Parathyroid adenoma (tissue), 2 donors: Measurements from ENCODE around the gene PIP4K2B.
A peak's percentile ranks its signal among the peaks of the same experiment; 100 is the strongest.

Source experiments
- H2AFZ ChIP-seq: fragments of 300-600 bp; sonication (generic); one replicate; pipeline ENCODE4 v1.7.0; 2017; ENCODE audit warnings: antibody characterized with exemption, mild to moderate bottlenecking
- H3K27ac ChIP-seq: fragments of 300-600 bp; sonication (generic); one replicate; pipeline ENCODE4 v1.7.0; 2017
- H3K27me3 ChIP-seq: fragments of 300-600 bp; sonication (generic); one replicate; pipeline ENCODE4 v1.7.0; 2017; ENCODE audit warnings: low read length; ENCODE audit not compliant: control insufficient read depth, insufficient read depth
- H3K36me3 ChIP-seq: fragments of 300-600 bp; sonication (generic); one replicate; pipeline ENCODE4 v1.7.0; 2017; ENCODE audit warnings: low read length; ENCODE audit not compliant: control insufficient read depth, insufficient read depth
- H3K4me1 ChIP-seq: fragments of 300-600 bp; sonication (generic); one replicate; pipeline ENCODE4 v1.7.0; 2017; ENCODE audit warnings: control low read depth
- H3K4me2 ChIP-seq: fragments of 300-600 bp; sonication (generic); one replicate; pipeline ENCODE4 v1.7.0; 2017; ENCODE audit warnings: low read length
- H3K4me3 ChIP-seq: fragments of 300-600 bp; sonication (generic); one replicate; pipeline ENCODE4 v1.7.0; 2017; ENCODE audit warnings: low read depth, low read length
- H3K79me2 ChIP-seq: fragments of 300-600 bp; sonication (generic); one replicate; pipeline ENCODE4 v1.7.0; 2017; ENCODE audit warnings: control low read depth
- H3K9ac ChIP-seq: fragments of 300-600 bp; sonication (generic); one replicate; pipeline ENCODE4 v1.7.0; 2017; ENCODE audit warnings: mild to moderate bottlenecking
- H3K9me3 ChIP-seq: fragments of 300-600 bp; sonication (generic); one replicate; pipeline ENCODE4 v1.7.0; 2017; ENCODE audit warnings: low read length; ENCODE audit not compliant: control insufficient read depth
- CTCF ChIP-seq: fragments of 300-600 bp; sonication (generic); IDR thresholded peaks from one replicate; pipeline ENCODE4 v1.7.0; 2017; ENCODE audit warnings: antibody characterized with exemption, mild to moderate bottlenecking
- donor health status: primary hyperparathyroidism.

The PIP4K2B gene

GRCh38 chr17:38752308-38753070 lies 46.9 kb downstream of the PIP4K2B start, which contains the start of gene PSMB3:
Gene PSMB3 (plus strand): TSS chr17:38752741. CDS start chr17:38752827, 86 bp downstream.
- Histone ChIP-seq H3K4me1 (peaks cover 25% of the 10 kb centered on the region), H3K4me2 (peak within 1 kb of the TSS; percentile 93), H3K36me3 (no peaks in the 10 kb centered on the region)

GRCh38 chr17:38751808-38752307 lies 47.5 kb downstream of the PIP4K2B start:
- Histone ChIP-seq H3K9me3 (no peaks in the 10 kb centered on the region), H3K4me2 (peak overlapping the region; percentile 93), H3K27me3 (no peaks in the 10 kb centered on the region), H3K9ac (peak overlapping the region; percentile 5), H3K4me3 (peak overlapping the region; percentile 97), H3K4me1 (peaks cover 25% of the 10 kb centered on the region), H3K79me2 (peaks cover 27% of the 10 kb centered on the region), H2AFZ (peak overlapping the region; percentile 87), H3K27ac (peak overlapping the region; percentile 96), H3K36me3 (no peaks in the 10 kb centered on the region)
- no peak for TF ChIP-seq CTCF

More at GRCh38 chr17:38752308-38753070, 46.9 kb downstream of the PIP4K2B start, which contains the start of gene PSMB3:
- H3K4me3 ChIP-seq, result peak within 1 kb of the TSS; percentile 97
- TF ChIP-seq CTCF, result no peak
- no peaks in the 10 kb centered on the region for H3K9me3 ChIP-seq
- peak within 1 kb of the TSS; percentile 65 for H3K9ac ChIP-seq
- H2AFZ ChIP-seq, result peak within 1 kb of the TSS; percentile 87
- no peaks in the 10 kb centered on the region for H3K27me3 ChIP-seq
- H3K79me2 ChIP-seq, result peaks cover 30% of the 10 kb centered on the region
- peak within 1 kb of the TSS; percentile 96 for H3K27ac ChIP-seq

DNA sequence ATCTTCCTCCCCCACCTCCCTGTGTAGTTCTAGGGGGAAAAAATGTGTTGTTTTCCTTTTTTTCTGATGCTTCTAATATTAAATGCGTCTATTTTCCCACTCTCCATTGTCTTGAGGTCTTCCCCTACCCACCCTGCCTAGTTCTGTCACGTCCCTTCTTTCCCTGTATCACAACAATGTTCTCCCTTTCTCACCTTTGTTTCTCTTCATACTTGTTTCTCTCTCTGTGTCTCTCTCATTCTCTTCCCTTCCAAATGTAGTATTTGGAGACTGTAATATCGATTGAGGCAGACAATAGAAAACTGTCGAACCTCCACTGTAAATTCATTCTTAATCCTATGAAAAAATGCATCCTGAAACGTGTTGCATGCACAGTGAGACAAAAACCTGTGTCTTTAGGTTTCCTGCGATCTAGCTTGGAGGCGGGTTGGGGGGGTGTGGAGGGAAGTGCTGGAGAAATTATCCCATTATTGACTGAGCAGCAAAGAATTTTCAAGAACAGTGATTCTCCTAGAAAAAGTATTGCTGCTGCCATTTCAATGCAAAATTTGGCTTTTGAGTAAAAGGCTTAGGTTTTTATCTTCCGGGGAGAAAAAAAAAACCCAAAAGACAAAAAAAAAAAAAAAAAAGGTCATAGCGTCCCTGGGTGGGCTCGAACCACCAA lies 48.1 kb downstream of the PIP4K2B start:
- H3K79me2 ChIP-seq, result peaks cover 30% of the 10 kb centered on the region
- H2AFZ ChIP-seq, result peak overlapping the region; percentile 74
- peak overlapping the region; percentile 93 for H3K4me2 ChIP-seq
- H3K27ac ChIP-seq, result peak overlapping the region; percentile 96
- no peaks in the 10 kb centered on the region for H3K9me3 ChIP-seq
- no peaks in the 10 kb centered on the region for H3K27me3 ChIP-seq
- H3K4me3 ChIP-seq, result peak overlapping the region; percentile 97
- H3K9ac ChIP-seq, result no peak overlapping the region
- TF ChIP-seq CTCF, result no peak
- peaks cover 31% of the 10 kb centered on the region for H3K4me1 ChIP-seq
- no peaks in the 10 kb centered on the region for H3K36me3 ChIP-seq

DNA sequence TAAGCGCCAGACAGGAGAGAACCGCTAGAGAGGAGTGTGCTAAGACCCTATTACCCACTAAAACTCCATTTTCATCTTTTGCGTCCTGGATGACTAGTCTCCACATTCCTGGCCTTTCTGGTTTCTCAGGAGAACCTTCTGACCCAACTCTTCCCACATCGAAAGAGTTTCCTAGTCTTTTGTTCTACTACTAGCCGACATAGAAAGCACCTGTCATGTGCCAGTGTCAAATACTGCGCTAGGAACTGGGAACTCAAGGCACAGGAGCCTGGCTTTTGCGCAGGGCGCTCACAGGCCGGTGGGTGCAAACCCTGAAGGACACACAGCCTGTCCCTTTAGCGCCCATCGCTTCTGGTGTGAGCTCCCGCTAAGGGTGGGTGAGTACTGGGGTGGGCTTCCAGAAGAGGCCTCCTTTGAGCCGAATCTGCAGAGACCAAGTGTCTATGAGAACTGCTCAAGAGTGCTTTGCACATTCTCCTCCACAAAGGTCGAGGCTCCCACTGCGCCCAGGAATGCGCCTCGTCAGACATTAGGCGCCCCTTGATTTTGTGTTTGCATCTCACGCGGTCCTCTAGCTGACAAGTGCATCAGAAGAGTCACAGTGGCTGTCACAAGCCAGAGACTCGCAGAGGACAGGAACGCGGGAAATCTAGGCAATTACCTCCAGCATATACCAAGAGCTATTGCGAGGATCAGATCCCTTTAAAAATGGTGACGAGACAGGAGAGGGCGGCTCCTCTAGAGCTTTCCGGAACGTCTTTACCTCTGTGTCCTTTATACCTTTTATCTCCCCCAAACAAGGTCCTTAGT lies 48.8 kb downstream of the PIP4K2B start:
- Histone ChIP-seq H3K4me2 (peak overlapping the region; percentile 93), H3K27me3 (no peaks in the 10 kb centered on the region), H3K4me3 (peak overlapping the region; percentile 97), H3K36me3 (no peaks in the 10 kb centered on the region), H3K9ac (no peak overlapping the region), H3K9me3 (no peaks in the 10 kb centered on the region), H3K27ac (peak overlapping the region; percentile 96), H2AFZ (peak overlapping the region; percentile 74), H3K79me2 (peaks cover 30% of the 10 kb centered on the region), H3K4me1 (peaks cover 31% of the 10 kb centered on the region)
- TF ChIP-seq CTCF, result no peak
